Measurements from ENCODE around the gene PPP6R2. TPM values are rescaled to one million over a fixed set of nuclear protein-coding genes. Genes with fewer than 3 reads are reported as not detected.

PPP6R2 gene
- total RNA-seq, 1 experiment from 2014 or later: 49.2 TPM

GRCh38 chr22:50436841-50437341 lies 93.8 kb downstream of the PPP6R2 start:
- Histone ChIP-seq H4K20me1 (ENCODE audit: insufficient read depth) (peaks cover 13% of the 10 kb centered on the region), H3K4me3 (no peak overlapping the region), H3K79me2 (ENCODE audit: low read depth) (no peaks in the 10 kb centered on the region), H3K27me3 (ENCODE audit: insufficient read depth, low read depth) (no peaks in the 10 kb centered on the region), H3K36me3 (ENCODE audit: low read depth) (peaks cover 19% of the 10 kb centered on the region; the same call in 1 of the 2 replicates), H3K9me2 (ENCODE audit: insufficient read depth) (no peaks in the 10 kb centered on the region), H3K9me3 (ENCODE audit: insufficient read depth, low read depth) (no peaks in the 10 kb centered on the region), H3K4me1 (replicated peaks; ENCODE audit: insufficient read depth) (no peaks in the 10 kb centered on the region), H2AFZ (no peak overlapping the region), H3K27ac (no peak overlapping the region), H3K4me2 (no peak overlapping the region), H3F3A (ENCODE audit: insufficient read depth, low read depth) (peaks cover 5% of the 10 kb centered on the region; the same call in 1 of the 2 replicates)
- DNase-seq: no peak
- intact Hi-C loops (cut with micrococcal nuclease; ENCODE audit: unreplicated experiment): no loop called here
- BruUV-seq (replicated peaks): no TSS peak
- ChIA-PET CTCF (no interaction called here), POLR2A (ENCODE audit: unreplicated experiment) (no interaction called here)
- TF ChIP-seq EZH2 (IDR thresholded peaks at IDR 0.05; ENCODE audit: low read depth) (no peak), CTCF (conservative IDR thresholded peaks at IDR 0.05) (no peak)

- Histone ChIP-seq H3K9me2 (ENCODE audit: insufficient read depth) (no peaks in the 10 kb centered on the region), H3K27ac (no peak overlapping the region), H4K20me1 (ENCODE audit: insufficient read depth) (peaks cover 15% of the 10 kb centered on the region), H3K27me3 (ENCODE audit: insufficient read depth, low read depth) (no peaks in the 10 kb centered on the region), H2AFZ (no peak overlapping the region), H3K36me3 (ENCODE audit: low read depth) (peaks cover 19% of the 10 kb centered on the region; the same call in 1 of the 2 replicates), H3K4me3 (no peak overlapping the region), H3K4me2 (no peak overlapping the region), H3K9me3 (ENCODE audit: insufficient read depth, low read depth) (no peaks in the 10 kb centered on the region), H3F3A (ENCODE audit: insufficient read depth, low read depth) (peaks cover 11% of the 10 kb centered on the region; the same call in 1 of the 2 replicates), H3K4me1 (replicated peaks; ENCODE audit: insufficient read depth) (no peaks in the 10 kb centered on the region), H3K79me2 (ENCODE audit: low read depth) (no peaks in the 10 kb centered on the region)
- TF ChIP-seq CTCF (conservative IDR thresholded peaks at IDR 0.05) (no peak), EZH2 (IDR thresholded peaks at IDR 0.05; ENCODE audit: low read depth) (no peak)
- ChIA-PET POLR2A (ENCODE audit: unreplicated experiment) (no interaction called here), CTCF (interaction anchor here (0.6 kb wide), 1 partner anchor 60 kb away, joined by 4 read pairs; no protein-coding TSS in a partner anchor)
- intact Hi-C loops (cut with micrococcal nuclease; ENCODE audit: unreplicated experiment): no loop called here
- BruUV-seq (replicated peaks): no TSS peak
- no peak for DNase-seq
Measured at GRCh38 chr22:50437511-50438304, 94.6 kb downstream of the PPP6R2 start.

- no TSS peak for BruUV-seq (replicated peaks)
- intact Hi-C loops (cut with micrococcal nuclease; ENCODE audit: unreplicated experiment): no loop called here
- no peak for TF ChIP-seq EZH2 (IDR thresholded peaks at IDR 0.05; ENCODE audit: low read depth)
- TF ChIP-seq CTCF (conservative IDR thresholded peaks at IDR 0.05): no peak
- Histone ChIP-seq H3K9me2 (ENCODE audit: insufficient read depth) (no peaks in the 10 kb centered on the region), H3K79me2 (ENCODE audit: low read depth) (no peaks in the 10 kb centered on the region), H3F3A (ENCODE audit: insufficient read depth, low read depth) (peaks cover 19% of the 10 kb centered on the region; the same call in 1 of the 2 replicates), H3K36me3 (ENCODE audit: low read depth) (peaks cover 19% of the 10 kb centered on the region; the same call in 1 of the 2 replicates), H3K4me1 (replicated peaks; ENCODE audit: insufficient read depth) (no peaks in the 10 kb centered on the region), H2AFZ (no peak overlapping the region), H3K4me3 (no peak overlapping the region), H3K27me3 (ENCODE audit: insufficient read depth, low read depth) (no peaks in the 10 kb centered on the region), H3K4me2 (no peak overlapping the region), H3K27ac (no peak overlapping the region), H4K20me1 (ENCODE audit: insufficient read depth) (peaks cover 24% of the 10 kb centered on the region), H3K9me3 (ENCODE audit: insufficient read depth, low read depth) (no peaks in the 10 kb centered on the region)
- ChIA-PET CTCF (interaction anchor here (0.6 kb wide), 1 partner anchor 59 kb away, joined by 4 read pairs; no protein-coding TSS in a partner anchor), POLR2A (ENCODE audit: unreplicated experiment) (no interaction called here)
- DNase-seq: no peak
Measured at GRCh38 chr22:50438305-50439275, 95.5 kb downstream of the PPP6R2 start.
